ENCODE results near the gene KCNH8. TPM values are rescaled to one million over a fixed set of nuclear protein-coding genes. Genes with fewer than 3 reads are reported as not detected.
A peak's percentile ranks its signal among the peaks of the same experiment; 100 is the strongest.

KCNH8 gene
- total RNA-seq, 1 experiment from 2014 or later = 3.7 TPM

GRCh38 chr3:19348941-19349564, 200.7 kb downstream of the KCNH8 start:
- no peak overlapping the region for H3T11ph ChIP-seq (ENCODE audit: low read length)
- H4K20me1 ChIP-seq (ENCODE audit: control insufficient read depth, insufficient read depth, insufficient read length) = no peaks in the 10 kb centered on the region
- no CpG with 5 or more reads among the region's 5 CpGs for WGBS (ENCODE audit: extremely low coverage, insufficient read length, low lambda C conversion rate)
- H3K56ac ChIP-seq (ENCODE audit: insufficient read length, low read depth, low read length) = no peak overlapping the region
- Mint-ChIP-seq H3K36me3 (ENCODE audit: insufficient read depth in 1 of 3, low read depth in 3 of 3) (peaks cover 12 to 33% (median 23%) of the 10 kb centered on the region in 3 experiments), H3K4me3 (no peak overlapping the region), H3K27me3 (ENCODE audit: low read depth) (no peaks in the 10 kb centered on the region), H3K9me3 (peaks cover 15 to 16% of the 10 kb centered on the region in 2 experiments; a peak in 4 of 5 replicates), H3K27ac (peak overlapping the region in 1 of 3 experiments; percentile 4; a peak in 1 of 7 replicates), H3K4me1 (peaks cover 20 to 22% of the 10 kb centered on the region in 2 experiments)
- no peak overlapping the region for H2BK120ac ChIP-seq (ENCODE audit: low read depth, low read length, poor library complexity, severe bottlenecking)
- H3K23me2 ChIP-seq (ENCODE audit: insufficient read length, low read depth, low read length, poor library complexity, severe bottlenecking) = no peaks in the 10 kb centered on the region
- H3K14ac ChIP-seq (ENCODE audit: insufficient read depth, low read length) = no peak overlapping the region
- no peak overlapping the region for H2BK5ac ChIP-seq (ENCODE audit: insufficient read length, low read length)
- peak; percentile 28 for DNase-seq
- H2BK12ac ChIP-seq (ENCODE audit: insufficient read length, low read depth, low read length) = no peak overlapping the region
- no peak overlapping the region for H3K18ac ChIP-seq (ENCODE audit: insufficient read length, low read depth, low read length)
- H4K91ac ChIP-seq (ENCODE audit: insufficient read length, low read depth, low read length) = no peak overlapping the region
- no peaks in the 10 kb centered on the region for H3K79me2 ChIP-seq (ENCODE audit: insufficient read depth, low read length)
- no peaks in the 10 kb centered on the region; the same call in 1 of the 2 replicates for H3K4me1 ChIP-seq (ENCODE audit: insufficient read depth, low read length)
- H3K27ac ChIP-seq (ENCODE audit: insufficient read length, low read depth, low read length) = no peak overlapping the region
- H4K8ac ChIP-seq (replicated peaks; ENCODE audit: insufficient read length, low read depth, low read length) = no peak overlapping the region
- H2AK5ac ChIP-seq (ENCODE audit: insufficient read length, low read length) = no peak overlapping the region
- H3K9ac ChIP-seq (ENCODE audit: extremely low read depth, insufficient read length, low read length) = no peak overlapping the region
- no peak overlapping the region for H3K4ac ChIP-seq (ENCODE audit: low read depth, low read length)
- H3K23ac ChIP-seq (ENCODE audit: insufficient read length, low read depth, low read length) = no peak overlapping the region
- H3K79me1 ChIP-seq (ENCODE audit: insufficient read depth, low read depth, low read length, poor library complexity, severe bottlenecking) = no peaks in the 10 kb centered on the region
- H3K9me3 ChIP-seq (ENCODE audit: control insufficient read depth, low read depth, low read length) = no peaks in the 10 kb centered on the region
- H3K27me3 ChIP-seq (ENCODE audit: insufficient read depth, low read length) = no peaks in the 10 kb centered on the region
- H4K5ac ChIP-seq (ENCODE audit: insufficient read length, low read depth, low read length) = no peak overlapping the region
- no peak overlapping the region for H2BK15ac ChIP-seq (ENCODE audit: low read depth, low read length)
- TF ChIP-seq CTCF (conservative IDR thresholded peaks at IDR 0.05) = peak; percentile 92
- no peak overlapping the region for H2AFZ ChIP-seq (ENCODE audit: low read length)
- no peak overlapping the region for H2BK20ac ChIP-seq (ENCODE audit: low read depth, low read length, poor library complexity, severe bottlenecking)
- H3K4me2 ChIP-seq (ENCODE audit: insufficient read depth, insufficient read length, low read length) = no peak overlapping the region
